Panc1 (cell line): Measurements from ENCODE around the gene MID1IP1. TPM values are rescaled to one million over a fixed set of nuclear protein-coding genes. Genes with fewer than 3 reads are reported as not detected.

Experiments
- total RNA-seq: library from RNA; stranded (reverse); gene quantifications from one replicate; pipeline ENCODE4 v1.2.1, GENCODE V29; 2021; ENCODE audit not compliant: unreplicated experiment

MID1IP1 gene
- total RNA-seq, 1 experiment from 2014 or later: 14.0 TPM

Other genes with a start within 250 kb of the MID1IP1 start
- gene TSPAN7, start 239.9 kb upstream of the MID1IP1 start, total RNA-seq: 0.13 TPM